ENCODE measurements around the gene KCNK2. TPM values are rescaled to one million over a fixed set of nuclear protein-coding genes. Genes with fewer than 3 reads are reported as not detected.

KCNK2 gene
- total RNA-seq, 2 experiments from 2014 or later = not detected

DNA sequence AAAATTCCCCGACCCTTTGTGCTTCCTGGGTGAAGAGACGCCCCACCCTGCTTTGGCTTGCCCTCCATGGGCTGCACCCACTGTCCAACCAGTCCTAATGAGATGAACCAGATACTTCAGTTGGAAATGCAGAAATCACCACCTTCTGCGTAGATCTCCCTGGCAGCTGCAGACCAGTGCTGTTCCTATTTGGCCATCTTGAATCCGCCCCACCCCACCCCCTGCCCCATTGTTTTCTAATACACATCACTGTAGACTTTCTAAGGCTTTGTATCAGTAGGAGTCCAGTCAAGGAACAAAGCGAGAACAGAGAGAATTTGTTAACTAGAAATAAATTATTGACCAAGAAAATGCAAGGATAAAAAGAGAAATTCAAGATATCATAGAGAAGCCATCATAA lies 178.2 kb downstream of the KCNK2 start:
- ChIA-PET CTCF (no interaction called here), POLR2A (no interaction called here)
- Histone ChIP-seq H3K27me3 (ENCODE audit: control insufficient read depth in 1 of 2, insufficient read depth in 2 of 2, low read length in 2 of 2) (no peaks in the 10 kb centered on the region), H3K9me3 (ENCODE audit: control insufficient read depth in 1 of 2, insufficient read depth in 1 of 2, low read length in 2 of 2) (peaks cover 0 to 3% of the 10 kb centered on the region in 2 experiments), H3K27ac (ENCODE audit: low read depth in 1 of 2, low read length in 2 of 2) (no peak overlapping the region), H3K4me3 (ENCODE audit: low read length) (no peak overlapping the region), H3K4me1 (ENCODE audit: insufficient read depth, low read length) (no peaks in the 10 kb centered on the region), H3K36me3 (ENCODE audit: insufficient read depth, low read length) (no peaks in the 10 kb centered on the region)
- H3K4me3 Mint-ChIP-seq = no peak overlapping the region
- DNase-seq = no peak
- intact Hi-C loops (cut with DNase I, micrococcal nuclease) = no loop called here
- H3K9me3 Mint-ChIP-seq = peaks cover 5% of the 10 kb centered on the region
- H3K27ac Mint-ChIP-seq = no peak overlapping the region
- no peaks in the 10 kb centered on the region for H3K27me3 Mint-ChIP-seq
- no peaks in the 10 kb centered on the region for H3K36me3 Mint-ChIP-seq (ENCODE audit: low read depth)
- ATAC-seq (ENCODE audit: poor library complexity) = no peak
- TF ChIP-seq, protein P1, sequence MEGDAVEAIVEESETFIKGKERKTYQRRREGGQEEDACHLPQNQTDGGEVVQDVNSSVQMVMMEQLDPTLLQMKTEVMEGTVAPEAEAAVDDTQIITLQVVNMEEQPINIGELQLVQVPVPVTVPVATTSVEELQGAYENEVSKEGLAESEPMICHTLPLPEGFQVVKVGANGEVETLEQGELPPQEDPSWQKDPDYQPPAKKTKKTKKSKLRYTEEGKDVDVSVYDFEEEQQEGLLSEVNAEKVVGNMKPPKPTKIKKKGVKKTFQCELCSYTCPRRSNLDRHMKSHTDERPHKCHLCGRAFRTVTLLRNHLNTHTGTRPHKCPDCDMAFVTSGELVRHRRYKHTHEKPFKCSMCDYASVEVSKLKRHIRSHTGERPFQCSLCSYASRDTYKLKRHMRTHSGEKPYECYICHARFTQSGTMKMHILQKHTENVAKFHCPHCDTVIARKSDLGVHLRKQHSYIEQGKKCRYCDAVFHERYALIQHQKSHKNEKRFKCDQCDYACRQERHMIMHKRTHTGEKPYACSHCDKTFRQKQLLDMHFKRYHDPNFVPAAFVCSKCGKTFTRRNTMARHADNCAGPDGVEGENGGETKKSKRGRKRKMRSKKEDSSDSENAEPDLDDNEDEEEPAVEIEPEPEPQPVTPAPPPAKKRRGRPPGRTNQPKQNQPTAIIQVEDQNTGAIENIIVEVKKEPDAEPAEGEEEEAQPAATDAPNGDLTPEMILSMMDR (IDR thresholded peaks at IDR 0.05) = no peak
- no peaks in the 10 kb centered on the region for H3K4me1 Mint-ChIP-seq (ENCODE audit: low read depth)

DNA sequence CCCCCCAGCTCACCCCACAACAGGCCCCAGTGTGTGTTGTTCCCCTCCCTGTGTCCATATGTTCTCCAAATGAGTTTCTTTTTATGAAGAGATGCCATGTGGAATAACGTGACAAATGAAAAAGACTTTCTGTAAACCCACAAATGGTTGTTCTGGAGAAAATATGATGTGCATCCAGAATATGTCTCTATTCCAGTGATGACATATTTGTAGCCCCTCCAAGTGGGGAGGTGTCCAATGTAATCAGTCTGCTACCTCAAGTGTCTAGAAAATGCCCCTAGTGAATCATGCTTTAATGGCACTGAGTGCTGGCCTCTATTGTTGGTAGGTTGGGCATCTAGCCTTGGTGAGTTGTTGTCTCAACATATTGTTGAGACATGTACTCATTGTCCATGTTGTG lies 179.6 kb downstream of the KCNK2 start:
- ChIA-PET CTCF (no interaction called here), POLR2A (no interaction called here)
- Mint-ChIP-seq H3K27me3 (no peaks in the 10 kb centered on the region), H3K4me1 (ENCODE audit: low read depth) (no peaks in the 10 kb centered on the region), H3K27ac (no peak overlapping the region), H3K4me3 (no peak overlapping the region), H3K9me3 (peaks cover 5% of the 10 kb centered on the region), H3K36me3 (ENCODE audit: low read depth) (no peaks in the 10 kb centered on the region)
- peaks cover 0 to 3% of the 10 kb centered on the region in 2 experiments for H3K9me3 ChIP-seq (ENCODE audit: control insufficient read depth in 1 of 2, insufficient read depth in 1 of 2, low read length in 2 of 2)
- H3K36me3 ChIP-seq (ENCODE audit: insufficient read depth, low read length) = no peaks in the 10 kb centered on the region
- no peak overlapping the region for H3K27ac ChIP-seq (ENCODE audit: low read depth in 1 of 2, low read length in 2 of 2)
- TF ChIP-seq, protein P1 (IDR thresholded peaks at IDR 0.05) = no peak
- no peak for ATAC-seq (ENCODE audit: poor library complexity)
- no peak for DNase-seq
- no peaks in the 10 kb centered on the region for H3K27me3 ChIP-seq (ENCODE audit: control insufficient read depth in 1 of 2, insufficient read depth in 2 of 2, low read length in 2 of 2)
- intact Hi-C loops (cut with DNase I, micrococcal nuclease) = no loop called here
- H3K4me1 ChIP-seq (ENCODE audit: insufficient read depth, low read length) = no peaks in the 10 kb centered on the region
- no peak overlapping the region for H3K4me3 ChIP-seq (ENCODE audit: low read length)

- H3K9me3 Mint-ChIP-seq = peaks cover 5% of the 10 kb centered on the region
- H3K9me3 ChIP-seq (ENCODE audit: control insufficient read depth in 1 of 2, insufficient read depth in 1 of 2, low read length in 2 of 2) = peaks cover 0 to 3% of the 10 kb centered on the region in 2 experiments
- H3K4me3 ChIP-seq (ENCODE audit: low read length) = no peak overlapping the region
- no peaks in the 10 kb centered on the region for H3K27me3 Mint-ChIP-seq
- DNase-seq = no peak
- CTCF ChIA-PET = no interaction called here
- H3K36me3 Mint-ChIP-seq (ENCODE audit: low read depth) = no peaks in the 10 kb centered on the region
- TF ChIP-seq, protein P1 (IDR thresholded peaks at IDR 0.05) = no peak
- intact Hi-C loops (cut with DNase I, micrococcal nuclease) = no loop called here
- H3K27ac ChIP-seq (ENCODE audit: low read depth in 1 of 2, low read length in 2 of 2) = no peak overlapping the region
- no peaks in the 10 kb centered on the region for H3K4me1 Mint-ChIP-seq (ENCODE audit: low read depth)
- POLR2A ChIA-PET = no interaction called here
- no peaks in the 10 kb centered on the region for H3K4me1 ChIP-seq (ENCODE audit: insufficient read depth, low read length)
- H3K4me3 Mint-ChIP-seq = no peak overlapping the region
- H3K27ac Mint-ChIP-seq = no peak overlapping the region
- H3K27me3 ChIP-seq (ENCODE audit: control insufficient read depth in 1 of 2, insufficient read depth in 2 of 2, low read length in 2 of 2) = no peaks in the 10 kb centered on the region
- no peak for ATAC-seq (ENCODE audit: poor library complexity)
- H3K36me3 ChIP-seq (ENCODE audit: insufficient read depth, low read length) = no peaks in the 10 kb centered on the region
Observed at GRCh38 chr1:215263636-215264035, 181.1 kb downstream of the KCNK2 start.
